Putamen (tissue), 1 donor: ENCODE results near the gene SDSL.

Experiments used
- DNase-seq: peaks from one replicate; pipeline ENCODE4 v3.0.0-alpha.2; 2016; ENCODE audit warnings: low spot score

SDSL gene, protein sequence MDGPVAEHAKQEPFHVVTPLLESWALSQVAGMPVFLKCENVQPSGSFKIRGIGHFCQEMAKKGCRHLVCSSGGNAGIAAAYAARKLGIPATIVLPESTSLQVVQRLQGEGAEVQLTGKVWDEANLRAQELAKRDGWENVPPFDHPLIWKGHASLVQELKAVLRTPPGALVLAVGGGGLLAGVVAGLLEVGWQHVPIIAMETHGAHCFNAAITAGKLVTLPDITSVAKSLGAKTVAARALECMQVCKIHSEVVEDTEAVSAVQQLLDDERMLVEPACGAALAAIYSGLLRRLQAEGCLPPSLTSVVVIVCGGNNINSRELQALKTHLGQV

GRCh38 chr12:113422030-113422885 is at the start of gene SDSL:
SDSL (plus strand) TSS chr12:113422380; CDS start chr12:113427983, 5,603 bp downstream.
- DNase-seq, result peak; percentile 54

DNA sequence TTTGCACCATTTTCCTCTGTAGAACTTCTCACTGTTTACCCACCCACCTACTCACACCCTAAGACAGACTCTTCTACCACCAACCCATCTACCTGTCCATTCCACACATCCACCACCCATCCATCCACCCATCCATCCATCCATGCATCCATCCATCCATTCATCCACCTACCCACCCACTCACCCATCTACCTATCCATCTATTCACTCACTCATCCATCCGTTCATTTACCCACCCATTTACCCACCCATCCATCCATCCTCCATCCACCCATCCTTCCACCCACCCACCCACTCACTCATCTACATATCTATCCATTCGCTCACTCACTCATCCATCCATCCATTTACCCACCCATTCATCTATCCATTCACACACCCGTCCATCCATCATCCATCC is 48.7 kb upstream of the SDSL start:
- no peak for DNase-seq

- no peak for DNase-seq
These were observed 48.2 kb upstream of the SDSL start for GRCh38 chr12:113373969-113374368.

GRCh38 chr12:113374823-113375428 is 47.3 kb upstream of the SDSL start:
- DNase-seq, result no peak

DNA sequence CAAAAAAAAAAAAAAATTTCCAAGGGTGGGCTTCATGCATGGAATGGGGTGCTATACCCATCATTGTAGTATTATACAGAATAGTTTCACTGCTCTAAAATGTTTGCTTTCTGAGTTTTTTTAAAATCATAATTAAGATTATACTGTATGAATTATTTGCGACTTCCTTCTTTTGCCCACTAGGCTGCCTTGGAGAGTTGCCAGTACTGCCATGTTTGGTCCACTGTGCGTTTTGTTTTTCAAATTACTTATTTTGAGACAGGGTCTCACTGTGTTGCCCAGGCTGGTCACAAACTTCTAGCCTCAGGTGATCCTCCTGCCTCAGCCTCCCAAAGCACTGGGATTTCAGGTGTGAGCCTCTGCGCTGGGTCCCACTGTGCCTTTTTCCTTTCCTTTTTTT is 43.9 kb upstream of the SDSL start:
- DNase-seq, result no peak

DNA sequence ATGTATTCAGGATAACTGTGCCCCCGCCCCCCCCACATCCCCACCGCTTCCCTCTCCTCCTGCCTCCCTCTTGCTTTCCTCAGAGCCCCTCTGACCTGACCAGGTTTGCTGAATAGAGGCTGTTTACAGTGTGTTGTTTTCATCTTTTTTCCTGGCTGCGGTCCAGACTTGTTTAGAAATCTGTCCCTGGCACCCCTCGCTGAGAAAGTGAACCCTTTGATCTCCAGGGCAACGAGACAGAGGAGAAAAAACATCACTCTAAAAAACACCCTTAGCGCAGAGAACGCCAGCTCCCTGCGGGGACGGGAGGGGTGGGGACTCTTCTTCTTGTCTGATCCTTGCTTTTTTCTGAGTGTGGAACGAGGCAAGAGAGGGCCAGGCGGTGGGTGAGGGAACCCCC is 41.0 kb upstream of the SDSL start:
- DNase-seq, result no peak

DNA sequence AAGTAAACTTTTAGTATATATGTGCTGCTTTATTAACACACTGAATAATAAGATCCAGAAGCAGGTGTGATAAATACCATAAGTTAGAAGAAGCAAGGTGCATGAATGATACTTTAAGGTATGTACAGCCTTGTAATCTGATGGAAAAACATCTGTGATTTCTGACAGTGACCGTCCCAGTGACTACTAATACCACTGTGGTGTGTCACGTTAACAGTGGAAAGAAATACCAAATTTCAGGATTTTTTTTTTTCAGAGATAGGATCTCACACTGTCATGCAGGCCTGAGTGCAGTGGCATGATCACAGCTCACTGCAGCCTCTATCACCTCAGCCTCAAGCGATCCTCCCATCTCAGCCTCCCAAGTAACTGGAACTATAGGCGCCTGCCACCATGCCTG is 40.0 kb upstream of the SDSL start:
- no peak for DNase-seq

DNA sequence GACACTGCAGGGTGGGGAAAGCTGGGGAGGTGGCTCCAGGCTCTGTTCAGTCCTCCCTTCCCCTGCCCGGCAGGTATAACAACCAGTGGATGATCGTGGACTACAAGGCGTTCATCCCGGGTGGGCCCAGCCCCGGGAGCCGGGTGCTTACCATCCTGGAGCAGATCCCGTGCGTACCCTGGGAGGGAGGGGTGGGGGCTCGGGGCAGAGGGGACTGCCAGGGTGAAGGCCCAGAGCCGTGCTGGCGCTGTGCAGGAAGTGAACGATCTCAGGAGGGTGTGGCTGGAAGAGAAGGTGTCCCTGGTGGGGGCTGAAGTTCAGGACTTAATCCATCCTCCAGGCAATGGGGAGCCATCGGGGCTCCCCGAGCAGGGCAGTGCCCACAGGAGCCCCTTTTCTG is 37.4 kb upstream of the SDSL start:
- DNase-seq, result no peak

GRCh38 chr12:113385282-113385882 is 36.8 kb upstream of the SDSL start:
- DNase-seq, result no peak

- no peak for DNase-seq
These were observed 35.2 kb upstream of the SDSL start for GRCh38 chr12:113386866-113387566.

GRCh38 chr12:113387631-113388030 is 34.5 kb upstream of the SDSL start:
- DNase-seq, result no peak

DNA sequence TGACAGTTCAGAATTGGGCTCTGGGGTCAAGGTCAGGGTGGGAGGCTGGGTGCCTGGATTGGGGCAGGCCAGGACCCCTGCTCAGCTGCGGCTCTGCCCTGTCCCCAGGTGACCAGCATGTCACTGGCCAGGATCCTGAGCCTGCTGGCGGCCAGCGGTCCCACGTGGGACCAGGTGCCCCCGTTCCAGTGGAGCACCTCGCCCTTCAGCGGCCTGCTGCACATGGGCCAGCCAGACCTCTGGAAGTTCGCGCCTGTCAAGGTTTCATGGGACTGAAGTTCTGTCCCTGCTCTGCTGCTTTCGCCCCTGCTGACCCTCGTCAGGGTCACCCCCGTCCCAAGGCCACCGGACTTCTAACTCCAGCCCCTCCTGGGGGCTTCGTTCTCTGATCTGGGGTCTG is 33.8 kb upstream of the SDSL start:
- DNase-seq, result no peak

DNA sequence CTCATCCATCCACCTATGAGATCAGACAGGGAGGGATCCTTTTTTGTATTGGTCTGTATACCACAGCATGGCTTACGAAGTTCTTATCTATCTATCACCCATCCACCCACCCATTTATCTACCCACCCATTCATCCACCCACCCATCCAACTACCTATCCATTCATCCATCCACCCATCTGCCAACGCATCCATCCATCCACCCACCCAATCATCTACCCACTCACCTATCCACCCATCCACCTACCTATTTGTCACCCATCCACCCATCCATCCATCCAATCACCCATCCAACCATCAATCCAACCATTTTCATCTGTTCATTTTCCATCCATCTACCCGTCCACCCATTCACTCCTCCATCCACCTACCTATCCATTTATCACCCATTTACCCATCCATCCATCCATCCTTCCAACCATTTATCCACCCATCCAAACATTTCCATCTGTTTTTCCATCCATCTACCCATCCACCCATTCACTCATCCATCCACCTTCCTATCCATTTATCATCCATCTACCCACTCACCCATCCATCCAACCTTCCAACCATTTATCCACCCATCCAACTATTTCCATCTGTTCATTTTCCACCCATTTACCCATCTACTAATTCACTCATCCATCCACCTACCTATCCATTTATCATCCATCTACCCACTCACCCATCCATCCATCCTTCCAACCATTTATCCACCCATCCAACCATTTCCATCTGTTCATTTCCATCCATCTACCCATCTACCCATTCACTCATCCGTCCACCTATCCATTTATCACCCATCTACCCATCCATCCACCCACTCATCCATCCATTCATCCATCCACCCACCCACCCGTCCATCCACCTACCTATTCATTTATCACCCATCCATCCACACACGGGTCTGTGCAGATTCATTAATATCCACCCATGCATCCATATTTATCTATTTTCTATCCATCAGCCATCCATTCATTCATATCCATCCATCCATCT is 31.8 kb upstream of the SDSL start:
- DNase-seq, result no peak

- DNase-seq, result no peak
These were observed 31.0 kb upstream of the SDSL start for GRCh38 chr12:113391145-113391544.

DNA sequence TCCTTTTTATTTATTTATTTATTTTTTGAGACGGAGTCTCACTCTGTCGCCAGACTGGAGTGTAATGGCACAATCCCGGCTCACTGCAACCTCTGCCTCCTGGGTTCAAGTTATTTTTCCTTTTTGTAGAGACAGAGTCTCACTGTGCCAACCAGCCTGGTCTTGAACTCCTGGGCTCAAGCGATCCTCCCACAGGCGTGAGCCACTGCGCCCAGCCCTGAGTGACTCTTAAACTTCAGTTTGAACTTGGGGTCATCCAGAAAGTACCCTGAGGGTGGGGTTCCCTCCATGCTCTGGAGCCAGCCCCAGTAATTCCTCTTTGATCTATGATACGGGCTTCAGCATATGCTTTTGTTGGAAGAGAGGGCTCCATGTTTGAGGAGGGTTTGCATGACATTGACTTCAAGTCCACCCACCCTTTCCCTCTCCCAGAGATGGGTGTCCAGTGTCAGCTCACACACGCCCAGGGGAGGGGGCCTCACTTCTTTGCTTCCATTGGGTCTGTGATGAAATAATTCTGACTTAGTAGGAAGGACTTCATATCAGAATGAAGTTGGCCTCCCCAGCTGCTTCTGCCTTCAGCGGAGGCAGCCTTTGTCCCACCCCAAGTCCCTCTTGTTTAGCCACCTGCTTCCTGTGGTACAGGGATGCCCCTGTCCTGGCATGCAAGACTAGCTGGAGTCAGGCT is 30.4 kb upstream of the SDSL start:
- no peak for DNase-seq

- DNase-seq, result no peak
These were observed 29.7 kb upstream of the SDSL start for GRCh38 chr12:113392520-113392919.

- no peak for DNase-seq
These were observed 29.1 kb upstream of the SDSL start for GRCh38 chr12:113392988-113393579.

DNA sequence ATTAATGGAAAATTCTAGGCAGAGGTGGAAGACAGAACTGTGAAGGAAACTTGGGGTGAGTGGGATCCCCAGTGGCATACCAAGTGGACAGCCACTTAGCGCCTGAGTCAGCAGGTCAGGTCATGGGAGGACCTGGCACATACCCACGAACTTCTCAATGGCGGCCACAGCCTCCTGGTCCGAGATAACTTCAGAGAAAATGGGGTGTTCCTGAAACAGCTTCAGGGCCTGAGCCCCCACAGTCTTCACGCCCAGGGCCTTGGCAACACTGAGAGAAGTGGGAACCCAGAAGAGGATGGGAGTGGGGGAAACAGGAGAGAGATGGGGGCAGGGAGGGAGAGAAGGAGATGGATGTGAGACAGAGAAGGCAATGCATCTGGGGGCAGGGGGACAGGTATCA is 28.4 kb upstream of the SDSL start:
- DNase-seq, result no peak

- DNase-seq, result no peak
These were observed 27.1 kb upstream of the SDSL start for GRCh38 chr12:113395119-113395518.

DNA sequence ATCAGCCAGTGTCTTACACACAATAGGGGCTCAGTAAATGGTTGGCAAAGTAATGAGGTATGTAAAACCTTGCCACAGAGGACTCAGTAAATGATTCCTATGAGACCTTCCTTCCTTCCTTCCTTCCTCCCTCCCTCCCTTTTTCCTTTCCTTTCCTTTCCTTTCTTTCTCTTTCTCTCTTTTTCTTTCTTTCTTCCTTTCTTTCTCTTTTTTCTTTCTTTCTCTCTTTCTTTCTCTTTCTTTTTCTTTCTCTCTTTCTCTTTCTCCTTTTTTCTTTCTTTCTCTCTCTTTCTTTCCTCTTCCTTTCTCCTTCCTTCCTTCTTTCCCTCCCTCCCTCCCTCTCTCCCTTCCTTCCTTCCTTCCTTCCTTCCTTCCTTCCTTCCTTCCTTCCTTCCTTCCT is 26.0 kb upstream of the SDSL start:
- DNase-seq, result no peak
